NCI-H1048 (cell line): Measurements from ENCODE around the gene ARHGEF28.

ENCODE experiments used
- DNase-seq: peaks from one replicate; lab custom pipeline; 2025; lab: John Stamatoyannopoulos, UW

The ARHGEF28 gene

DNA sequence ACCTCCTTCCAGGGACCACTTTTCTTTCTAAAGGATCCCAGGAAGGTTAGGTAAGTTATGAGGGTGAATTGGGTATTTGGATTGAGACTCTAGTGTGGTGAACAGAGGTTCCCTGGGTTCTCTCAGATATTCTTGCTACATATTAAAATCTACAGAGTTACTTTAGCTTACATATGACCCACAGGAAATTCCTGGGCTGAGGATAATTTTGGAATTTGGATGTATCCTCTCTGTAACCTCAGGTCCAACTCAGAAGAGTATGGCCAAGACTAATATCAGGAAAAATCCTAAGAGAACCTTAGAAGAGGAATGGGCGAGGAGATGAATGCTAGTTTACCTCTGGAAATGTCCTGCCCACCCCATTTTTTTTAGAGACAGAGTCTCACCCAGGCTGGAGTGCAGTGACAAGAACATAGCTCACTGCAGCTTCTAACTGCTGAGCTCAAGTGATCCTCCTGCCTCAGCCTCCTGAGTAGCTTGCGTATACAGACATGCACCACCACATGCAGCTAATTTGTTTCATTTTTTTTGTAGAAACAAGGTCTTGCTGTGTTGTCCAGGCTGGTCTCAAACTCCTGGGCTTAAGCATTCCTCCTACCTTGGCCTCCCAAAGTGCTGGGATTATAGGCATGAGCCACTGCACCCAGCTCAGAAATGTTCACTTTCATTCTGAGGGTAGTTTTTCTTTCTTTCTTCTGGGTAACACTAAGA, 196.4 kb downstream of the ARHGEF28 start:
- DNase-seq, result no peak

DNA sequence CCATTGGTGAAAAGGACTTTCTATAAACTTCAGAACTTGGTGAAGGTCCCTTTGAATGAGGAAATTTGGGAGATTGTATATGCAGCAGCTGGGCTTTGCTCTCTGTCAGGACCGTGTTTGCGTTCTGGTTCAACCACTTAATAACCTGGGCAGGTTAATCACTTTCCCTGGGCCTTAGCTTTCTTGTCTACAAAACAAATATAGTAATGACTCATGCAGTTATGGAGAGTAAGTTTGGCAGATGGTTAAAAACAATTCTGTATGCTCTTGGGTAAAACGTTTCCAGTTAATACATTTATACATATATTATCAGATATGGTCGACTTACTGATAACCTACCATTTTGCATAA, 197.0 kb downstream of the ARHGEF28 start:
- DNase-seq, result no peak

DNA sequence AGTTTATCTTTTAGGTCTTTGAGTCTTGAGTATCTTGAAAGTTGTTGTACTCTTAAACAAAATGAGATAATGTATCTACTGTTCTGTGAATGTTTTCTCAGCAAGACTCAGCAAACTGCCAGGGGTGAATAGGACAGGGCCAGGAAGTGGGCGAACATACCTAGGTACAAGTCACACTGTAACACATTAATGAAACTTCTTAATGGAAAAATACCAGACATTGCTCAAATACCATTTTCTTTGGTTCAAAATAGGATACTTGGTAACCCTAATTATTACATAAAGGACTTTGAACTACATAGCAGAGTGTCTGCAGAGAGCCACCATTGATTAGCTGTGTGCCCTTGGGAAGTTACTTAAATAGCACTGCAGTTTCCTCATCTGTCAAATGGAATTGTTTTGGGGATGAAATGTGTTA, 197.5 kb downstream of the ARHGEF28 start:
- no peak for DNase-seq

DNA sequence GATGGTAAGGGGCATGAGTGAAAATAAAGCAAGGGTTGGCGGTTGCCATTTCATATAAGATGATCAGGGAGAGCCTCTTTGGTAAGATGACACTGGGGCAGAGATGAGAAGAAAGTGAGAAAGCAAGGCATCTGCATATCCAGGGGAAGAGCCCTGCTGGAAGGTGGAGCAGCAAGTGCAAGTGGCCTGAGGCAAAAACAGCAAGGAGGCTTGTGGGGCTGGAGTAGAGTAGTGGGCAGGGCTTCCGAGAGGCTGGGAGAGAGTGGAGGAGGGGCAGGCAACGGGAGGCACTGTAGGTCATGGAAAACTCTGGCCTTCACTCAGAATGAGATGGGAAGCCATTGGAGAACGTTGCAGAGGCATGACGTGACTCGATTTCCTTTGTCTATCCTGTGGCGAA, 199.2 kb downstream of the ARHGEF28 start:
- no peak for DNase-seq

- DNase-seq, result no peak
These were observed 199.7 kb downstream of the ARHGEF28 start for GRCh38 chr5:73825736-73826135.

DNA sequence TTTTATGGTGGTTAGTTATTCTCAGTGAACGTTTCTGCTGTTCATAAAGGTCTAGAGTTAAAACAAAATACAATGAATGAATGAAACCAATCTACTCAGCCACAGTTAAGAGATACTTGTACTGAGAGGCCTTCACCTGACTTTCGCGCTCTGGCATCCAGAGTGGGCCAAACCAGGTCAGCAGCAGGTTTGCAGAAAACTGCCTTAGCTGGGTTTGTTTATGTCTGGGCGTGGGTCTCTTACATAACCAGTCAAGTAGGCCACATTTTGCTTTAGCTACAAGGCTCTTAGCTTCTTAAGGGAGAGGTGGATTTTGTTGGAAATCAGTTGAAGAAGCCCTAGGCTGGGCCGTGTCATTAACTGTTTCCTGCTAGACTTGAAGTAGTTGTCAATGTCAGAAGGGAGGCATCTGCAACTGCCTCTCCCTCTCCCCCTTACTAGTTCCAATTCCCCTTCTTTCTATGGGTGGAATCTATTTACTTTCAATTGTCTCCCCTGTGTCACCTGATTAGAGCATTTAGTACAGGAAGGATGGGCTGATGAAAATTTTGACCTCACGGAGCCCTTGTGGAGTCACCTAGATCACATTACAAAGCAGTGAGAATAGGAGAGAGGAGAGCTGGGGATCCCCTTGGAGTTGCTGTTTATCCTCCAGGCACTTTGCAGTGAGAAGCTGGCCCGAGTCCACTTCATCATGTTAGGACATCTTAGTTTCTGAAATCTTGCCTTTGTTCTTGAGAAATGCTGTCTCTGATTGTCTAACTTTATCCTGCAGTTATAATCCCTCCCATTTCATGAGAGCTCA, 200.5 kb downstream of the ARHGEF28 start:
- no peak for DNase-seq

DNA sequence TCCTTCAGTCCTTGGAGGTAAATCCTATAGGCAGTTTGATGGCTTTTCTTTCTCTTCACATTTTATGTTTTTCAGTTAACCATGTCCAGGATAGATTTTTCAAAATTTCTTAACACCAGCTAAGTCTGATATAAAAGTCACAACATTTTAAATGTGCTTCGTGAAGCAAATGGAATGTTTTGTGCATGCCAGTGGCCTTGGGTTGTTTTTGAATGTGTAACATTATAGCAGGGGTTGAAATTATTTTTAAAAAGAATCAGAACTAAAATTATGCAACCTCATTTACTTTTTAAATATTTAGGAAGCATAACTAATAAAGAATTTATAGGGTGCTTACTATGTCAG, 201.1 kb downstream of the ARHGEF28 start:
- DNase-seq, result no peak

- DNase-seq, result no peak
These were observed 202.5 kb downstream of the ARHGEF28 start for GRCh38 chr5:73828465-73828864.

- DNase-seq, result no peak
These were observed 204.7 kb downstream of the ARHGEF28 start for GRCh38 chr5:73830646-73831045.

DNA sequence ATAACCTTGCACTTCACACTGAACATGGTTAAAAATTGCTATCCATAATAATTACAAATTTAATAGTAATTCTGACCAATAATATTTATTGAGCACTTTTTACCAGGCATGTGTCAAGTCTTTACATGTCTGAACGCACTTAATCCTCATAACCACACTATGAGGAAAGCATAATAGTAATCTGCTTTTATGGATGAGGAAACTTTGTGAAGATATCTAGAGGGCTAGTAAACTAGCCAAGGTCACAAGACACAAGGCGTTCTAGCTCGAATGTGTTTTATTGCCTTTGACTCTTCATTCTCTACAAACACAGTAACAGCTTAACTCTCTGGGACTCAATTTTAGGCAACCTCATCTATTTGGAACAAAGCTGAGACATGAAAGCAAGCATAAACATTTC, 205.1 kb downstream of the ARHGEF28 start:
- DNase-seq, result no peak

GRCh38 chr5:73834693-73835092, 208.7 kb downstream of the ARHGEF28 start:
- no peak for DNase-seq

- no peak for DNase-seq
These were observed 209.7 kb downstream of the ARHGEF28 start for GRCh38 chr5:73835726-73836125.

- DNase-seq, result no peak
These were observed 210.6 kb downstream of the ARHGEF28 start for GRCh38 chr5:73836607-73837006.

GRCh38 chr5:73838901-73839300, 212.9 kb downstream of the ARHGEF28 start:
- DNase-seq, result no peak

- no peak for DNase-seq
These were observed 215.6 kb downstream of the ARHGEF28 start for GRCh38 chr5:73841641-73842040.

DNA sequence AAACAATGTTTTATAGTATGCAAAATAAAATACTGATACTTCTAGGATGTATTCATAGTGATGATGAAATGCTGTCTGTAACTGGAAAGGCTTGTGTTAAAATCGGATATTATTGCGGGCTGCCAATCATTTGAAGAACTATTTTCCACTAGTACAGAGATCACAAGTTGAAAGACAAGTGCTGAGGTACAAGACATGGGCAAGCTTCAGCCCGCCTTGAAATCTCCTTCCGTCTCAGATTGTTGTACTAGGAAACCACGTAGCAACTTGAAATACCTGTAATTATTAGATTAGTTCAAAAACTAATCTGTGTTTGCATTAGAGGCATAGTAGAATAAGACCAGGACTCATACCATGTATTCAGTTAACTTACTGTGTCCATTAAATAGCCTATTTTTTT, 218.2 kb downstream of the ARHGEF28 start:
- no peak for DNase-seq

DNA sequence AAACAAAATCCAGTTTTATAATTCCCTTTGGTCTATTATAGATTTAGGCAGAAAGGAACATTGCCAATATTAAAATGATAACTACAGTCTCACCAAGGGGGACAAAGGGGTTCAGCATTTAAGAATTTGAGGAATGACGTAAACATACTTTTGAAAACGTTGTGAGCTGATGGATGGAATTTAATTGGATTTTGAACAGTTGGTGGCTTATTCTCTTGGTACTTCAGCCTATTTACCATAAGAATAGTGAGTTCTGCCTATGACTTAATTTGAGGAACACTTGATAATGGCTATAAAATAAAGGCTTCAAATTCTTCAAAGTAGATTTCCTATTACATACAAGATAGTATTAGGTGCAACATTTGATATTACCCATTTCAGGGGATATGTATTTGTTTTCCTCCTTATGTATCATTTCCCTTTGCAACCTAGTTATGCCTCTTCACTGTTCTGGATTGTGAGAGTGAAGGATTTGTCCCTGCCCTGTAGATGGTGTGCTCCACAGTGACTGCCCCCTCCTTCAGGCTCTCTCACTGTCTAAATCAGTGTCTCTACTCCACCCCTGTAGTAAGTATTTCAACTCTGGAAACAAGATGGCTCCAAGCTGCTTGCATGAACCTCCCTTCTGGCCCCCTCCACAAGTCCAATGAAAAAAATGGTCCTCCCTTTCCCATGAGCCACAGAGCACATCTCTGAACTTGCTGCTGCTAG, 225.6 kb downstream of the ARHGEF28 start:
- DNase-seq, result no peak

GRCh38 chr5:73853091-73853490, 227.1 kb downstream of the ARHGEF28 start:
- no peak for DNase-seq

DNA sequence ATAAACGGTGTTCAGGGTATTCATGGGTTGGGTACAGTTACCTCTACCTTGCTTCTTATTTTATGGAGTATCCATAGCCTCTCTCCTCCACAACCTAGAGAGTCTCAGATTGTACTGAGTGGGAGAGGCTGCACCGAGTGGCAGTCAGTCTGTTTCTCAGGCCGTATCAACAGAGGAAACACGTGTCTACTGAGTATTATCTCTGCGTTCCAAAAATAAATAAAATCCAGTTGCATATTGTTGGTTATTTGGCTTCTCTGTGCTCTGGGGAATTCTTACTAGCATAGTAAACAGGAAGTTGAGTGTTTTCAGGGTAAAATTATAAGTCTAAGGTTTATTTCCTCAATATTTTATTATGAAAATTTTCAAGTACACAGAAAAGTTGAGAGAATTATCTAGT, 231.0 kb downstream of the ARHGEF28 start:
- DNase-seq, result no peak

DNA sequence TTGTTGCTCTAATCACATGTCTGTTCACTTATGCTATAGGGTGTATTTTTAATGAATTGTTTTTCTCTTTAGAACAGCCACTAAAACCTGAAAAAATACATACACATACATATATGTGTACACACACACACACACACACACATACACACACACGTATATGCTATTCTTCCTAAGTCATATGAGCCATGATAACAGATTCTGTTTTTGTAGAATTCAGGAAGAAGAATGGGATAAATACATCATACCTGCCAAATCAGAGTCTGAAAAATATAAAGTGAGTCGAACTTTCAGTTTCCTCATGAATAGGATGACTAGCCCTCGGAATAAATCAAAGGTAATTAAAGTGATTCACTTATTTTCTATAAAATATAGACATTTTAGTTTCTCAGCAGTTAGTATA, 231.4 kb downstream of the ARHGEF28 start:
- no peak for DNase-seq

- no peak for DNase-seq
These were observed 232.1 kb downstream of the ARHGEF28 start for GRCh38 chr5:73858054-73858453.

DNA sequence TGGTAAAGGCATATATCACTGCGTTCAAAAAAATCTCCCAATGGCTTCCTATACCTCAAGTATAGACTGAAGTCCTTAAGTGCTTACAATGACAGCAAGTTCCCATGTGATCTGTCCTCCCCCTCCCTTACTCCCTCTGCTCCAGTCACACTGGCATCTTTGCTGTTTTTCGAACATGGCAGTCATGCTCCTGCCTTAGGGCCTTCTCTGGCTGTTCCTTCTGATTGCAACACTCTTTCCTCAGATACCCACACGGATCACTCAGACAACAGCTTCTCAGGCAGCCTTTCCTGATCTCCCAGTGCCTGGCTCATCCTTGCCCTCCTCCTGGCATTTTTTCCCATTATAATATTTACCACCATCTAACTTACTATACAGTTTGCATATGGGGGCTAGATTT, 232.8 kb downstream of the ARHGEF28 start:
- no peak for DNase-seq

- DNase-seq, result no peak
These were observed 233.7 kb downstream of the ARHGEF28 start for GRCh38 chr5:73859696-73860095.
